GM23248 (cell line): ENCODE measurements around the gene MRPL28.

Source experiments
- EZH2 ChIP-seq: fragments of 200-600 bp; sonication (generic); IDR thresholded peaks from 2 replicates; pipeline ENCODE4 v1.6.1; 2018; ENCODE audit warnings: antibody characterized with exemption, mild to moderate bottlenecking; ENCODE audit not compliant: insufficient read depth, poor library complexity, severe bottlenecking
- EZH2phosphoT487 ChIP-seq: fragments of 200-600 bp; sonication (generic); IDR thresholded peaks from 2 replicates; pipeline ENCODE4 v1.6.1; 2018; ENCODE audit warnings: antibody characterized with exemption, moderate library complexity, mild to moderate bottlenecking, low read depth; ENCODE audit not compliant: insufficient read depth

DNA sequence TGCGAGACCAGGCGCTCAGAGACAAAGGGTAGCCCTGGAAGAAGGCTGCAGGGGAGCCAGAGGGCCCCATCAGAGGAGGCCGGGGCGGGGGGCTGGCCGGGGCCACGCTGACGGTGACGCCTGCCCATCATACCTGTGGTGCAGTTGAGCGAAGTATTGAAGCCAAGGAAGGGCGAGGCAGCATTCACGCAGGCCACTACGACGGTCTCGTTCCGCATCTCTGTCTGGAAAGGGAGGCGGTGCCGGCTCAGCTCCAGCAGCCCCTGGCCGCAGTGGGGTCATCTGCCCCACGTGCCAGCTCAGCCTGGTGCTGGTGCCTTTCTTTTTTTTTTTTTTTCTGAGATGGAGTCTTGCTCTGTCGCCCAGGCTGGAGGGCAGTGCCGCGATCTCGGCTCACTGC is 4.9 kb upstream of the MRPL28 start:
- TF ChIP-seq EZH2 = no peak
- no peak for TF ChIP-seq EZH2phosphoT487
